ENCODE measurements around the gene TERT.
"Not testable (repeated sequence)": the region's sequence is repeated elsewhere in the genome, so short reads cannot be mapped to it uniquely, and the experiment has no call there.

The TERT gene

GRCh38 chr5:1240496-1241260, 54.2 kb downstream of the TERT start:
- DNase-seq (ENCODE audit: low spot score): no peak

GRCh38 chr5:1239505-1240251, 55.2 kb downstream of the TERT start:
- DNase-seq (ENCODE audit: low spot score): no peak

GRCh38 chr5:1235838-1236237, 59.0 kb downstream of the TERT start:
- no peak for DNase-seq (ENCODE audit: low spot score)

GRCh38 chr5:1235379-1235778, 59.5 kb downstream of the TERT start:
- DNase-seq (ENCODE audit: low spot score): no peak

- DNase-seq (ENCODE audit: low spot score): no peak
These were observed 62.1 kb downstream of the TERT start for GRCh38 chr5:1232780-1233179.

GRCh38 chr5:1231354-1231905, 63.4 kb downstream of the TERT start:
- DNase-seq (ENCODE audit: low spot score): no peak

- DNase-seq (ENCODE audit: low spot score): no peak
These were observed 64.3 kb downstream of the TERT start for GRCh38 chr5:1230551-1230950.

- DNase-seq (ENCODE audit: low spot score): no peak
These were observed 65.0 kb downstream of the TERT start for GRCh38 chr5:1229822-1230221.

GRCh38 chr5:1229023-1229422, 65.8 kb downstream of the TERT start:
- not testable (repeated sequence) for DNase-seq (ENCODE audit: low spot score)

- no peak for DNase-seq (ENCODE audit: low spot score)
These were observed 66.7 kb downstream of the TERT start for GRCh38 chr5:1228120-1228519.

GRCh38 chr5:1227667-1228066, 67.2 kb downstream of the TERT start:
- no peak for DNase-seq (ENCODE audit: low spot score)

- no peak for DNase-seq (ENCODE audit: low spot score)
These were observed 67.9 kb downstream of the TERT start for GRCh38 chr5:1226839-1227581.

- DNase-seq (ENCODE audit: low spot score): no peak
These were observed 68.6 kb downstream of the TERT start for GRCh38 chr5:1226231-1226630.

GRCh38 chr5:1225081-1225480, 69.8 kb downstream of the TERT start, which contains the start of gene SLC6A18:
SLC6A18 (plus strand) TSS chr5:1225381; CDS start chr5:1225478, 97 bp downstream.
- no peak for DNase-seq (ENCODE audit: low spot score)

GRCh38 chr5:1224631-1225030, 70.2 kb downstream of the TERT start:
- no peak for DNase-seq (ENCODE audit: low spot score)

- no peak for DNase-seq (ENCODE audit: low spot score)
These were observed 71.6 kb downstream of the TERT start for GRCh38 chr5:1223278-1223670.

GRCh38 chr5:1222621-1223277, 72.1 kb downstream of the TERT start:
- no peak for DNase-seq (ENCODE audit: low spot score)

GRCh38 chr5:1222147-1222546, 72.7 kb downstream of the TERT start:
- no peak for DNase-seq (ENCODE audit: low spot score)

GRCh38 chr5:1221721-1222120, 73.1 kb downstream of the TERT start:
- DNase-seq (ENCODE audit: low spot score): no peak

GRCh38 chr5:1220831-1221230, 74.0 kb downstream of the TERT start:
- DNase-seq (ENCODE audit: low spot score): no peak

GRCh38 chr5:1220351-1220750, 74.5 kb downstream of the TERT start:
- no peak for DNase-seq (ENCODE audit: low spot score)

- no peak for DNase-seq (ENCODE audit: low spot score)
These were observed 75.1 kb downstream of the TERT start for GRCh38 chr5:1219768-1220100.
